Stimulated activated CD4-positive, alpha-beta T cell treated with anti-CD3 and anti-CD28 coated beads, Interleukin-1b, Interleukin-23, amount 100 ng/mL, for 1 hour (primary cell): ENCODE data around the gene SHISAL1.

Experiments
- DNase-seq, 2 donors: peaks; one replicate each; pipeline ENCODE4 v3.0.0-alpha.2; 2020; ENCODE audit warnings: low read depth in 2 of 2

Gene SHISAL1

GRCh38 chr22:44342347-44342956, 29.7 kb upstream of the SHISAL1 start:
- DNase-seq: no peak

- DNase-seq: no peak
Measured at GRCh38 chr22:44341431-44342346, 28.9 kb upstream of the SHISAL1 start.

- no peak for DNase-seq
Measured at GRCh38 chr22:44340271-44341239, 27.8 kb upstream of the SHISAL1 start.

- no peak for DNase-seq
Measured at GRCh38 chr22:44338906-44339305, 26.2 kb upstream of the SHISAL1 start.

GRCh38 chr22:44338177-44338810, 25.5 kb upstream of the SHISAL1 start:
- no peak for DNase-seq

GRCh38 chr22:44337678-44338004, 24.9 kb upstream of the SHISAL1 start:
- DNase-seq: no peak

GRCh38 chr22:44336962-44337677, 24.4 kb upstream of the SHISAL1 start:
- no peak for DNase-seq

GRCh38 chr22:44335903-44336803, 23.4 kb upstream of the SHISAL1 start:
- no peak for DNase-seq

- DNase-seq: no peak
Measured at GRCh38 chr22:44335066-44335839, 22.5 kb upstream of the SHISAL1 start.

GRCh38 chr22:44333847-44334635, 21.3 kb upstream of the SHISAL1 start:
- DNase-seq: no peak

GRCh38 chr22:44332946-44333345, 20.2 kb upstream of the SHISAL1 start:
- no peak for DNase-seq

GRCh38 chr22:44331881-44332714, 19.3 kb upstream of the SHISAL1 start:
- no peak for DNase-seq

- no peak for DNase-seq
Measured at GRCh38 chr22:44330744-44331660, 18.3 kb upstream of the SHISAL1 start.

- DNase-seq: no peak
Measured at GRCh38 chr22:44330188-44330743, 17.5 kb upstream of the SHISAL1 start.

- DNase-seq: no peak
Measured at GRCh38 chr22:44329179-44329796, 16.5 kb upstream of the SHISAL1 start.

GRCh38 chr22:44328762-44329161, 16.0 kb upstream of the SHISAL1 start:
- no peak for DNase-seq
